HG02623 (cell line): ENCODE results near the gene CNTNAP3.
"Not testable (repeated sequence)": the region's sequence is repeated elsewhere in the genome, so short reads cannot be mapped to it uniquely, and the experiment has no call there.

Experiments used
- ATAC-seq: cut with Tn5 transposase; IDR thresholded peaks from one replicate; pipeline ENCODE4 v1.9.1; 2021; ENCODE audit warnings: moderate library complexity; ENCODE audit not compliant: unreplicated experiment

CNTNAP3 gene

GRCh38 chr9:39287980-39288379 lies at the start of gene CNTNAP3:
CNTNAP3 (minus strand) TSS chr9:39288167; CDS start chr9:39288064, 103 bp downstream.
- not testable (repeated sequence) for ATAC-seq

GRCh38 chr9:39279995-39280394 lies 8.0 kb downstream of the CNTNAP3 start:
- not testable (repeated sequence) for ATAC-seq

GRCh38 chr9:39242513-39242912 lies 45.5 kb downstream of the CNTNAP3 start:
- not testable (repeated sequence) for ATAC-seq

GRCh38 chr9:39232130-39232991 lies 55.6 kb downstream of the CNTNAP3 start:
- not testable (repeated sequence) for ATAC-seq

GRCh38 chr9:39215976-39216375 lies 72.0 kb downstream of the CNTNAP3 start:
- ATAC-seq = not testable (repeated sequence)

GRCh38 chr9:39209773-39210172 lies 78.2 kb downstream of the CNTNAP3 start:
- ATAC-seq = not testable (repeated sequence)

GRCh38 chr9:39206643-39207042 lies 81.3 kb downstream of the CNTNAP3 start:
- not testable (repeated sequence) for ATAC-seq

- ATAC-seq = not testable (repeated sequence)
Measured at GRCh38 chr9:39205842-39206241, 82.1 kb downstream of the CNTNAP3 start.

GRCh38 chr9:39200412-39200811 lies 87.6 kb downstream of the CNTNAP3 start:
- ATAC-seq = not testable (repeated sequence)

- not testable (repeated sequence) for ATAC-seq
Measured at GRCh38 chr9:39198000-39198709, 89.8 kb downstream of the CNTNAP3 start.

GRCh38 chr9:39171370-39171769 lies 116.6 kb downstream of the CNTNAP3 start:
- not testable (repeated sequence) for ATAC-seq

- not testable (repeated sequence) for ATAC-seq
Measured at GRCh38 chr9:39157714-39158113, 130.3 kb downstream of the CNTNAP3 start.

- not testable (repeated sequence) for ATAC-seq
Measured at GRCh38 chr9:39132826-39133552, 155.0 kb downstream of the CNTNAP3 start.

GRCh38 chr9:39121401-39121800 lies 166.6 kb downstream of the CNTNAP3 start:
- not testable (repeated sequence) for ATAC-seq

GRCh38 chr9:39111746-39112145 lies 176.2 kb downstream of the CNTNAP3 start:
- ATAC-seq = not testable (repeated sequence)

- ATAC-seq = no peak
Measured at GRCh38 chr9:39108145-39108544, 179.8 kb downstream of the CNTNAP3 start.

- not testable (repeated sequence) for ATAC-seq
Measured at GRCh38 chr9:39097208-39097607, 190.8 kb downstream of the CNTNAP3 start.

- not testable (repeated sequence) for ATAC-seq
Measured at GRCh38 chr9:39085311-39085710, 202.7 kb downstream of the CNTNAP3 start.

- not testable (repeated sequence) for ATAC-seq
Measured at GRCh38 chr9:39082574-39082973, 205.4 kb downstream of the CNTNAP3 start.

- ATAC-seq = not testable (repeated sequence)
Measured at GRCh38 chr9:39080081-39080480, 207.9 kb downstream of the CNTNAP3 start.
